GM12878 (cell line): Measurements from ENCODE around the gene DNAH1. TPM values are rescaled to one million over a fixed set of nuclear protein-coding genes. Genes with fewer than 3 reads are reported as not detected.
A peak's percentile ranks its signal among the peaks of the same experiment; 100 is the strongest.

ENCODE experiments used
- ATAC-seq: fragments of 200-7000 bp; cut with Tn5 transposase; 3 replicates; pipeline ENCODE4 v1.9.1; 2020; ENCODE audit warnings: mild to moderate bottlenecking, moderate library complexity
- BruUV-seq: library from RNA; stranded (reverse); fragments of 400-500 nt; replicated peaks from 2 replicates; lab custom pipeline; 2021; lab: Mats Ljungman, UMichigan
- CTCF ChIA-PET: fragments of 300-600 bp; sonication (Branson Sonifier 250); formaldehyde crosslinking; extraction: SDS; loops from one replicate; lab custom pipeline; 2021; ENCODE audit warnings: inconsistent platforms; lab: Yijun Ruan, JAX
- POLR2A ChIA-PET: fragments of 350-600 bp; formaldehyde crosslinking; extraction: SDS; loops from one replicate; lab custom pipeline; 2021; ENCODE audit warnings: inconsistent platforms; lab: Charles Lee
- RAD21 ChIA-PET: fragments of 300-600 bp; sonication (Branson Sonifier 250); formaldehyde crosslinking; loops from one replicate; lab custom pipeline; 2023; ENCODE audit warnings: antibody characterized with exemption; ENCODE audit not compliant: unreplicated experiment; lab: Charles Lee
- SMC1A ChIA-PET: fragments of 300-600 bp; sonication (Branson Sonifier 250); formaldehyde crosslinking; loops from one replicate; lab custom pipeline; 2023; ENCODE audit not compliant: unreplicated experiment, uncharacterized antibody; lab: Charles Lee
- DNase-seq: peaks from one replicate; pipeline ENCODE4 v3.0.0-alpha.2; 2011; ENCODE audit warnings: low read depth, low spot score
- FAIRE-seq: peaks from 3 replicates; lab custom pipeline; 2011; peaks lifted over from hg19 to GRCh38; lab: Jason Lieb, UNC
- H2AFZ ChIP-seq: 2 replicates; pipeline ENCODE4 v1.6.0; 2011; ENCODE audit warnings: low read depth, low read length, control low read depth; ENCODE audit not compliant: control insufficient read depth
- H3K27ac ChIP-seq: 2 replicates; pipeline ENCODE4 v1.5.1; 2011; ENCODE audit warnings: control low read depth; ENCODE audit not compliant: control insufficient read depth, insufficient read depth
- H3K27me3 ChIP-seq, 2 experiments: replicated peaks in 1 of 2; 2 replicates each; pipeline versions ENCODE4 v1.6.0 to v1.6.1; 2011; ENCODE audit warnings: low read length in 1 of 2; ENCODE audit not compliant: control insufficient read depth in 2 of 2, insufficient read depth in 2 of 2
- H3K36me3 ChIP-seq, 2 experiments: 2 replicates each; pipeline ENCODE4 v1.5.1; 2011; ENCODE audit warnings: low read length in 1 of 2; ENCODE audit not compliant: control insufficient read depth in 2 of 2, insufficient read depth in 2 of 2
- H3K4me1 ChIP-seq: 2 replicates; pipeline ENCODE4 v1.6.1; 2011; ENCODE audit warnings: mild to moderate bottlenecking, low read length, moderate library complexity, mixed read lengths; ENCODE audit not compliant: control insufficient read depth, insufficient read depth
- H3K4me2 ChIP-seq: 2 replicates; pipeline ENCODE4 v1.6.0; 2011; ENCODE audit warnings: control low read depth; ENCODE audit not compliant: control insufficient read depth, insufficient read depth
- H3K4me3 ChIP-seq: fragments of 200-600 bp; sonication (generic); 2 replicates; pipeline ENCODE4 v1.5.1; 2016
- H3K79me2 ChIP-seq: 2 replicates; pipeline ENCODE4 v1.6.0; 2011; ENCODE audit warnings: low read length; ENCODE audit not compliant: control insufficient read depth, insufficient read depth
- H3K9ac ChIP-seq: 2 replicates; pipeline ENCODE4 v1.8.0; 2011; ENCODE audit warnings: low read length, control low read depth, mixed read lengths; ENCODE audit not compliant: control insufficient read depth, insufficient read depth
- H3K9me3 ChIP-seq: replicated peaks from 3 replicates; pipeline ENCODE4 v1.5.1; 2011; ENCODE audit warnings: mild to moderate bottlenecking, low read length; ENCODE audit not compliant: control insufficient read depth, insufficient read depth
- H4K20me1 ChIP-seq: 2 replicates; pipeline ENCODE4 v1.6.0; 2011; ENCODE audit not compliant: control insufficient read depth, insufficient read depth
- CBX5 ChIP-seq: sonication (generic); IDR thresholded peaks from 2 replicates; pipeline ENCODE4 v1.6.1; 2016; ENCODE audit warnings: low read depth, moderate library complexity, mild to moderate bottlenecking, inconsistent platforms
- CREB1 ChIP-seq: IDR thresholded peaks from 2 replicates; pipeline ENCODE4 v1.6.1; 2012; ENCODE audit warnings: low read depth, mild to moderate bottlenecking, inconsistent platforms
- DPF2 ChIP-seq: fragments of 450-650 bp; IDR thresholded peaks from 2 replicates; pipeline ENCODE4 v1.6.1; 2017; ENCODE audit warnings: mild to moderate bottlenecking
- EED ChIP-seq: sonication (generic); IDR thresholded peaks from 2 replicates; pipeline ENCODE4 v1.6.1; 2016; ENCODE audit warnings: antibody characterized with exemption, low read depth
- ESRRA ChIP-seq: IDR thresholded peaks from 2 replicates; pipeline ENCODE4 v1.6.1; 2012; ENCODE audit warnings: mild to moderate bottlenecking, low read length, improper control_type of control experiment
- HSF1 ChIP-seq: fragments of 150-350 bp; IDR thresholded peaks from 2 replicates; pipeline ENCODE4 v1.6.1; 2014; ENCODE audit warnings: mild to moderate bottlenecking, low read depth, low read length
- JUNB ChIP-seq: IDR thresholded peaks from 2 replicates; pipeline ENCODE4 v1.6.1; 2016; ENCODE audit warnings: antibody characterized with exemption, mild to moderate bottlenecking
- NFXL1 ChIP-seq: fragments of 450-650 bp; IDR thresholded peaks from 2 replicates; pipeline ENCODE4 v1.6.1; 2017; ENCODE audit warnings: antibody characterized with exemption, mild to moderate bottlenecking, borderline replicate concordance
- PAX8 ChIP-seq: fragments of 450-650 bp; IDR thresholded peaks from 2 replicates; pipeline ENCODE4 v1.6.1; 2017; ENCODE audit warnings: mild to moderate bottlenecking, moderate library complexity
- RELA ChIP-seq: fragments of 450-650 bp; IDR thresholded peaks from 2 replicates; pipeline ENCODE4 v1.8.0; 2014; ENCODE audit warnings: borderline replicate concordance; ENCODE audit not compliant: partially characterized antibody
- SIN3A ChIP-seq: IDR thresholded peaks from 2 replicates; pipeline ENCODE4 v1.6.1; 2012; ENCODE audit warnings: low read depth, low read length, improper control_type of control experiment
- SREBF2 ChIP-seq: IDR thresholded peaks from 2 replicates; pipeline ENCODE4 v1.6.1; 2012; ENCODE audit warnings: mild to moderate bottlenecking, low read length
- TARDBP ChIP-seq: IDR thresholded peaks from 2 replicates; pipeline ENCODE4 v1.6.1; 2016; ENCODE audit warnings: borderline replicate concordance
- TCF3 ChIP-seq: IDR thresholded peaks from 2 replicates; pipeline ENCODE4 v1.6.1; 2012; ENCODE audit warnings: low read depth, mild to moderate bottlenecking, low read length, borderline replicate concordance; ENCODE audit not compliant: insufficient read depth
- USF2 ChIP-seq: IDR thresholded peaks from 2 replicates; pipeline ENCODE4 v1.6.1; 2011; ENCODE audit warnings: low read depth, low read length, improper control_type of control experiment, borderline replicate concordance
- ZBTB4 ChIP-seq: fragments of 450-650 bp; formaldehyde crosslinking; IDR thresholded peaks from 2 replicates; pipeline ENCODE4 v1.4.0; 2022; ENCODE audit warnings: mild to moderate bottlenecking, moderate library complexity
- ZZZ3 ChIP-seq: IDR thresholded peaks from 2 replicates; pipeline ENCODE4 v1.6.1; 2011; ENCODE audit warnings: low read depth; ENCODE audit not compliant: control insufficient read depth, insufficient read length
- WGBS: methylation state at CpG from one replicate; pipeline ENCODE4 v1.1.6; 2016; ENCODE audit warnings: low lambda C conversion rate; ENCODE audit not compliant: insufficient replicate concordance, insufficient coverage; ENCODE audit errors: missing lambda C conversion rate; 5-methylcytosine and 5-hydroxymethylcytosine counted together
- in situ Hi-C: fragments of 300-500 bp; cut with MboI; formaldehyde crosslinking; loops from 9 replicates; pipeline ENCODE4 v1.14.3; 2018; ENCODE audit warnings: mixed read lengths
- intact Hi-C: fragments of 100-400 bp; cut with micrococcal nuclease; formaldehyde crosslinking; loops from one replicate; pipeline ENCODE4 v1.14.2; 2022; ENCODE audit not compliant: unreplicated experiment
- polyA plus RNA-seq, 11 experiments: library from polyadenylated mRNA; depleted of rRNA in 4 of 11; unstranded in 6 of 11; stranded (reverse) in 5 of 11; fragments of >200 nt; fragmentation: Nextera tagmentation in 4 of 11; fragmentation: Illumina TruSeq in 1 of 11; extraction: Ambion mirVana in 4 of 11; extraction: Trizol in 1 of 11; gene quantifications; 1 replicate in 1 of 11; 2 replicates in 10 of 11; pipeline versions ENCODE4 v1.2.1 to v1.2.3, GENCODE V29; 2011 to 2016; ENCODE audit warnings: inconsistent platforms in 2 of 11, missing spikeins in 2 of 11, low read depth in 1 of 11
- total RNA-seq, 4 experiments: library from RNA; depleted of rRNA in 3 of 4; stranded (reverse); fragments of >200 nt in 3 of 4; fragmentation: Illumina TruSeq in 1 of 4; extraction: Trizol in 1 of 4; gene quantifications; 2 replicates each; pipeline versions ENCODE4 v1.2.1 to v1.2.3, GENCODE V29; 2013 to 2021

DNAH1 gene
- total and polyA plus RNA-seq, 10 of the 15 experiments (the other 5 are each of a cell fraction or from before 2014, with no cell fraction given), result 0.31 to 5.8 (median 2.7) TPM

- 0 out of 2 replicates have a peak, but pooled peaks have one; percentile 36 for TF ChIP-seq DPF2
- TF ChIP-seq TCF3, result 0 out of 2 replicates have a peak, but pooled peaks have one; percentile 45
Measured at GRCh38 chr3:52372822-52373504, 56.8 kb downstream of the DNAH1 start (continued).

GRCh38 chr3:52373676-52374075 is 57.6 kb downstream of the DNAH1 start:
- Histone ChIP-seq H4K20me1 (no peaks in the 10 kb centered on the region), H3K27ac (no peak overlapping the region), H3K27me3 (no peaks in the 10 kb centered on the region; a peak in 1 of 4 replicates), H3K79me2 (no peaks in the 10 kb centered on the region), H3K36me3 (no peaks in the 10 kb centered on the region; a peak in 1 of 4 replicates), H2AFZ (no peak overlapping the region), H3K4me1 (peaks cover 13% of the 10 kb centered on the region), H3K9ac (no peak overlapping the region), H3K9me3 (no peaks in the 10 kb centered on the region), H3K4me2 (0 out of 2 replicates have a peak overlapping the region, but pooled peaks have one; percentile 22), H3K4me3 (no peak overlapping the region)
- intact Hi-C loops, result no loop called here
- WGBS, result 72% methylated on average over 6 of the region's 6 CpGs
- no TSS peak for BruUV-seq
- DNase-seq, result no peak
- in situ Hi-C loops, result no loop called here
- FAIRE-seq, result peak; percentile 78
- ChIA-PET RAD21 (no interaction called here), CTCF (interaction anchor here (1.4 to 2.6 kb wide), 6 partner anchors 10 to 153 kb away, joined by 4 to 11 read pairs (median 6); partner anchors contain the start of gene SEMA3G), POLR2A (interaction anchor here (0.6 kb wide), 1 partner anchor 133 kb away, joined by 3 read pairs; no protein-coding TSS in a partner anchor), SMC1A (interaction anchor here (1.0 to 1.4 kb wide), 3 partner anchors 10 to 153 kb away, joined by 3 to 5 read pairs (median 3); no protein-coding TSS in a partner anchor)
- ATAC-seq, result no peak
- TF ChIP-seq USF2 (no peak), NFXL1 (no peak), ESRRA (no peak), CREB1 (no peak), JUNB (no peak), ZBTB4 (CRISPR knock-in tag) (no peak), ZZZ3 (no peak), HSF1 (no peak), EED (no peak), SREBF2 (no peak), RELA (no peak), CBX5 (no peak), TARDBP (no peak), PAX8 (no peak), SIN3A (no peak)
